ENCODE measurements around the gene HSF2BP. TPM values are rescaled to one million over a fixed set of nuclear protein-coding genes. Genes with fewer than 3 reads are reported as not detected.
"Not testable (repeated sequence)": the region's sequence is repeated elsewhere in the genome, so short reads cannot be mapped to it uniquely, and the experiment has no call there.

HSF2BP gene
- total RNA-seq, 1 donor from 2014 or later, result 1.2 TPM

DNA sequence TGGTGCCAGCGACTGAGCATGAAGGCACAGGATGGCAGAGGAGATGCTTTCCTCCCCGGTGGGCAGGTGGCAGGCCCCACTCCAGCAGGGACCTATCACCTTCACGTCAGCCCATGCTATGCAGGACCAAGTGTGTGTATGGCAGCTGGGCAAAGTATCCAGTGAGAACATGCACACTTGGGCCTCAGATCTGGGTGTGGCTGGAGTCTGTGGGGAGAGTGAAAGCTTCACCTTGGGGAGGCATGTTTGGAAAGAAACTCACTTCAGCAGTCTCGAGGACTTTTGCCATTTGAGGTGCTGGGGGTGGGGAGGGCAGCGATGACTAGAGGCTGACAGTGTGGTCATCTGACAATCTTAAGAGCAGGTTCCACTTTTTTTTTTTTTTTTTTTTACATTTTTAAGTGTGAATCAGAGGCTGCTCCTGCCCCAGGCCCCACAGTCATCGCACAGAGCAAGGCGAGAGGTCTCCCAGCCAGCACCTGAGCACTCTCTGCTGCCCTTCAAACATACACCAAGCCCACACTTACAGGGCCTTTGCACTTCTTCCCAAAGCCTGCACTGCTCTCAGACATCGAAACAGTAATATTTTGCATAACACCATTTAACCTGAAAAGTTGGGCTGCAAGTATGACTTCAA, 136.7 kb downstream of the HSF2BP start:
- H3K27ac Mint-ChIP-seq; H3K4me1 Mint-ChIP-seq (ENCODE audit: low read depth); H3K36me3 Mint-ChIP-seq (ENCODE audit: low read depth); H3K27me3 Mint-ChIP-seq (ENCODE audit: insufficient read depth); intact Hi-C loops (cut with micrococcal nuclease); H3K9me3 Mint-ChIP-seq; H3K4me3 Mint-ChIP-seq; DNase-seq (ENCODE audit: low spot score): not testable (repeated sequence)

DNA sequence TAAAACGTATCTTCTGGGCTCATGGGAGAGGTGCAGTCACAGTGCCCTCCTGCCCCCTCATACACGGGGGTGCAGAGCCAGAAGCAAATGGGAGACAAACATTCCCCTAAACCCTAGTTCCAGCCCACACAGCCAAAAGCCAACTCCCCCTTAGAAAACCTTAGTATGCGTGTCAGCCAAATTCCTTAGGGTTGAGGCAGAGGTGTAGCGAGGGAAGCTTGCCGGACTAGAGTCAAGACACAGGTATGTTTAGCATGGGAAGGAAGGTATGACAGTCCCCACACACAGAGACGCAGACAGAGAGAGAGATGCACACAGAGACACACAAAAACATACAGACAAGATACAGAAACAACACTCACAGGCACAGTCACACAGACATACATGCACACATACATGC, 141.6 kb downstream of the HSF2BP start:
- H3K27ac Mint-ChIP-seq; DNase-seq (ENCODE audit: low spot score); H3K27me3 Mint-ChIP-seq (ENCODE audit: insufficient read depth); H3K4me1 Mint-ChIP-seq (ENCODE audit: low read depth); H3K9me3 Mint-ChIP-seq; H3K36me3 Mint-ChIP-seq (ENCODE audit: low read depth); H3K4me3 Mint-ChIP-seq; intact Hi-C loops (cut with micrococcal nuclease): not testable (repeated sequence)

DNA sequence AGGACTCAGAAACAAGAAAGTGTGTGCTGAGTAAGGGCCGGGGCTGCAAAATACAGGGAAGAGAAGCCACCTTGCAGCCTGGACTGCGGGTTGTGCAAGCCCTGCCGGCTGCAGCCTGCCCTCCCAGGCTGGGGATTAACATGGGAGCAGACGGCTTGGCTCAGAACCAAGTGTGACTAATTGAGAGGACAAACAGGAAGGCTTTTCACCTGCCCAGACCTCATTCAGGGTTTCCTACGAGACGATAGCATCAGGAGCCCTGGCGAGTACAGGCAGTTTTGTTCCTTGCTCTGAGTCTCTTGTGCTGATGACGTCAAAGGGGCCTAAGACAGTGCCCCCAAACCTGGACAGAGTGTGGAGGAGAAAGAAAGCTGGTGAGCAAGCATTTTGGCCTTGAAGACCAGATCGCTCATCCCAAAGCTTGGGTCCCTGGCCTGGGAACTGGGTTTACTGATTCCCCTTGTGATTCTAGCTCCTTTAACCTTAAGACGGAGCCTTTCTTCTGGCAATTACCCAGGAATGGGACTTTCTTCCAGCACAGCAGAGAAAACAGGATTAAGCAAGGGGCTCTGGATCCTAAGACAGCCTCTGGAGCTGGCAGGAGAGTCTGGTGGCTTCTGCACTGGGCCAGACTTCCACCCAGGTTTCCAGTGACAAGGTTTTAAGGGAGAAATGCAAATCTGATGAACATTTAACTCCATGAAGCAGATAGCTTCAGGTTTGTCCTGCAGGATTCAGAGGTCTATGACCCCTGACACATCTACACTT, 142.2 kb downstream of the HSF2BP start:
- H3K4me1 Mint-ChIP-seq (ENCODE audit: low read depth); DNase-seq (ENCODE audit: low spot score); intact Hi-C loops (cut with micrococcal nuclease); H3K27ac Mint-ChIP-seq; H3K36me3 Mint-ChIP-seq (ENCODE audit: low read depth); H3K9me3 Mint-ChIP-seq; H3K4me3 Mint-ChIP-seq; H3K27me3 Mint-ChIP-seq (ENCODE audit: insufficient read depth): not testable (repeated sequence)

DNA sequence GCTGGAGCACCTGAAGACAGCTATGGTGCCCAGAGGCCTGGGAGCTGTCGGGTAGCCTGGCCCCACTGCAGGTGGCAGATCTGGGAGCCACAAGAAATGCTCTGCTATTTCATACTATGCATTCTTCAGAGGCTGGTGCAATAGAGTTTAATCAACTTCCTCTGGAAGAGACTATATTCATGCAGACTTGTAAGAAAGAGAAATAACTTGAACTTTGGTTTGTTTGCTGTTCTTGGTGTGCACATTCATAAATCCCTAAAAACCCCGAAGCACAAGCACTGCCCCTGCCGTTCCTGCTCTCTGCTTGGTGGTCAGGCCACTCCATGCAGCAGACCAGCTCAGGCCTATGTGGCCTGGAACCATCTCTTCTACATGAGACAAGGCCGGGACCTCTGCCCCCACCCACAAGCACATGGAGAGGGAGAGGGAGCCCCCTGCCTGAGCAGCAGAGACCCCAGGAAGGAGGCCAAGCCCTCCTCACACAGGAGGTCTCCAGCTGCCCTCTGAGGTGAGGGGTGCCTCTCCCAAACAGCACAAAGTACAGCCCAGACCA, 142.9 kb downstream of the HSF2BP start:
- H3K9me3 Mint-ChIP-seq; H3K27me3 Mint-ChIP-seq (ENCODE audit: insufficient read depth); DNase-seq (ENCODE audit: low spot score); intact Hi-C loops (cut with micrococcal nuclease); H3K4me1 Mint-ChIP-seq (ENCODE audit: low read depth); H3K27ac Mint-ChIP-seq; H3K36me3 Mint-ChIP-seq (ENCODE audit: low read depth); H3K4me3 Mint-ChIP-seq: not testable (repeated sequence)

DNA sequence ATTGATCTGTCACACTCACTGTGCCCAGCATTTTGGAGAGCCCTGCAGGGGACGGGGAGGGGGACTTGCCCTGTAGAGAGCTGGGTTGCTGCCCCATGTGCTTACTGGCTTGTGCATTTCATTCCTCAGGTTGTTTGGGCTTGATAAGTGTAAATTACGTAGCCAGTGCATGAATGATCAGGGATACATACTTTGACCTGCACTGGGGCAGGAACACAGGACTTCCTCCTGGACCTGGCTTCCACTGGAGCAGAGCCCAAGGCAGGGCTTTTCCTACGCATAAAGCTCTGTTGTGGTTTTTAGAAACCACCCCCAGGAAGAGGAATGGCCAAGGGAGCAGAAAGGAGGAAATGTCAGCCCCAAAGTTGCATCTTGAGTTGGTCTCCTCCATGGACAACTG, 144.5 kb downstream of the HSF2BP start:
- intact Hi-C loops (cut with micrococcal nuclease); H3K27me3 Mint-ChIP-seq (ENCODE audit: insufficient read depth); H3K9me3 Mint-ChIP-seq; H3K36me3 Mint-ChIP-seq (ENCODE audit: low read depth); H3K4me3 Mint-ChIP-seq; H3K27ac Mint-ChIP-seq; H3K4me1 Mint-ChIP-seq (ENCODE audit: low read depth); DNase-seq (ENCODE audit: low spot score): not testable (repeated sequence)

DNA sequence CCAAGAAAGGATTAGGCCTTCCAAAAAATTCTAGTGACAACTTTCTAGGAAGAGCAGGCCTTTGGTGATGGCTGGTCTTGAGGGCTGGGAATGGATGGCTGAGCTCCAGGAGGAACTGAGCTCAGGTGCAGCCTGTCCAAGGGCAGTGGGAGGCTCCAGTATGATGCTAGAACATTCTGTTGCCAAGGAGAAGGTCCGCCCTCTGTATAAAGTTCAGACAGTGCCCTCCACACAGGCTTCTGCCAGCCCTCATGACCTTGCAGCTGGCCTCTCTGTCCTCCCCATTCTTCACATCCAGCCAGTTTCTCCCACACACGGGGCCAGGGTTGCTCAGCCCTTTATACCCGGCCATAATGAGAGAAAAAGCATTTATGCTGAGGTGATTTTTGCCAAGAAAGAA, 146.3 kb downstream of the HSF2BP start:
- not testable (repeated sequence) for H3K9me3 Mint-ChIP-seq; H3K36me3 Mint-ChIP-seq (ENCODE audit: low read depth)

DNA sequence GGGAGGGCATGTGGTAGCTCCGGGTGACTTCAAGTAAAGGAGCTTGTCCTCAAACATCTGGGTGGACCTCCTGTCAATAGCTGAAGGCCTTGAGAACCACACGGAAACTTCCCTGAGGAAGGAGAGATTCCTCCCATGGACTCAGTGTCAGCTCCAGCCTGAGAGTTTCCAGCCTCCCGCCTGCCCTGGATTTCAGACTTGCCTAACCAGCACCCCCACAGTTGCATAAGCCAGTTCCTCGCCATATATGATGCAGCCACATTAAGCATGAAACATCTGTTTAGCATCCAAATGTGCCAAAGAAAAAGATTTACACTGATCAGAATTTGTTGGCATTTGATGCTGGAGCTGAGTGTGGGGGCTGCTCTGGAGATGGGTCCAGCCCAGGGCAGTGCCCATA, 148.1 kb downstream of the HSF2BP start:
- intact Hi-C loops (cut with micrococcal nuclease); H3K9me3 Mint-ChIP-seq; H3K4me1 Mint-ChIP-seq (ENCODE audit: low read depth); H3K4me3 Mint-ChIP-seq; H3K36me3 Mint-ChIP-seq (ENCODE audit: low read depth); H3K27ac Mint-ChIP-seq; DNase-seq (ENCODE audit: low spot score); H3K27me3 Mint-ChIP-seq (ENCODE audit: insufficient read depth): not testable (repeated sequence)

More for the DNA sequence above, 146.3 kb downstream of the HSF2BP start:
- H3K27me3 Mint-ChIP-seq (ENCODE audit: insufficient read depth); H3K27ac Mint-ChIP-seq; H3K4me1 Mint-ChIP-seq (ENCODE audit: low read depth); DNase-seq (ENCODE audit: low spot score); intact Hi-C loops (cut with micrococcal nuclease); H3K4me3 Mint-ChIP-seq: not testable (repeated sequence)

DNA sequence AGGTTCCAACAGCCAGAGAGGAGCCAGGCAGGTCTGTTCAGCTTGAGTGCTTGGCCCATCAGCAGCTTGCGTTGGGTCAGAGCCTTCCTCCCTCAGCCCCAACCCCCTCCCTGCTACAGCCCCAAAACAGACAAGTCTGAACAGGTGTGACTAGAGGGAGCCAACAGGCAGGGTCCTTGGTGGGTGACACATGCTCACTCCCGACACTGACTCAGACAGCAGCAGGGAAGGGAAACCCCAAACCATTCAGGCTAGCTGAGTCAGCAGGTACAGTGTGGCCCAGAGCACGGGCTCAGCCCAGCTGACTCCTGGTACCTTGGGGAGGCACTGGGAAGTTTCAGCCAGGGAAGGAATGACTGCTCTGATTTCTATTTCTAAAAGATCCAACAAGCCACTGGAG, 148.6 kb downstream of the HSF2BP start:
- H3K27ac Mint-ChIP-seq; H3K9me3 Mint-ChIP-seq; H3K4me3 Mint-ChIP-seq; H3K36me3 Mint-ChIP-seq (ENCODE audit: low read depth); H3K4me1 Mint-ChIP-seq (ENCODE audit: low read depth); DNase-seq (ENCODE audit: low spot score); intact Hi-C loops (cut with micrococcal nuclease); H3K27me3 Mint-ChIP-seq (ENCODE audit: insufficient read depth): not testable (repeated sequence)

DNA sequence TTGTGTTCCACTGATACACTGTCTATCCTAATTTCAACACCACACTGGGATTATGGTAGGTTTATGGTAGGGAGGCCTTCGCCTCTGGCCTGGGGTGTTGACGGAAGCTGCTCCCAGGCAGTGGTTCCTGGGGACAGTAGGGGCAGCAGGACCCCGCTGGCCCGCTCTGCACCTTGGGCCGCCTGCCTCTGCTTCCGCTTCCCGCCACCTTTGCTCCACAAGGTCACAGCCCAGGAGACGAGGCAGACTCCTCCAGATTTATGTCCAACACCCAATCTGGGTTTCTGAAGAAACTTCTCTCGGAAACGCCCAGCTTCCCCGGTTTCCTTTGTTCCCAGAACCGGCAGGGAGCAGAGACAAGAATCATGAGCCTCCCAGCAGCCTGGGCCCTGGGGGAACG, 155.4 kb downstream of the HSF2BP start:
- H3K27me3 Mint-ChIP-seq (ENCODE audit: insufficient read depth); DNase-seq (ENCODE audit: low spot score); H3K9me3 Mint-ChIP-seq; H3K4me3 Mint-ChIP-seq; H3K36me3 Mint-ChIP-seq (ENCODE audit: low read depth); intact Hi-C loops (cut with micrococcal nuclease); H3K4me1 Mint-ChIP-seq (ENCODE audit: low read depth); H3K27ac Mint-ChIP-seq: not testable (repeated sequence)

DNA sequence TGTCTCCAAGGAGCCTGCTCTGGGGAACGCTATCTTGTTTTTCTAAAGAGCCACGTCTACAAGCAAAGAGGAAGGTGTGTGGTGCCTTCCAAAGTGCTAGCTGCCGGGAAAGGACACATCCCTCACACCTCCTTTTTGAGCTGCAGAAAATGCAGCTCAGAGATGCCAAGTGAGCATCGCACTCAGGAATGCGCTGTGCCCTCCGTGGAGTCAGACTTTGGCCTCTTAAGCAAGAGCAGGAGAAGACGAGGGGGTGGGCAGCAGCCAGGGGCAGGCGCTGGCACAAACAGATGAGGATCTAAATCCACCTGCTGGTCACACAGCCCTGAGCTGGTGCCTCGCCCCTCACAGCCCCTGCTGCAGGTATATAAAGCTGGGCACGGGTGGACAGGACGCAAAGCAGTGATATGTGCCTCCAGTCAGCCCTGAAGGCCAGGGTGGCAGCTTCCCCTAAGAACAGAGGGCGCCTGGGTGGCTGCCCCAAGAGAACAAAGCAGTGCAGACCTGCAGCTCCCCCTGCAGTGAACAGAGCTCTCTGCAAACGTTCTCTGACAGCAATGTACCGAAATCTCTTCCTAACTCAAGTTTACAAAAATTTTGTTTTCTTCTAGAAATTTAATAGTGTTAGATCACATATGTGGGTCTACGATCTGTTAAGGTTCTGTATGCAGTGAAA, 156.1 kb downstream of the HSF2BP start:
- H3K27me3 Mint-ChIP-seq (ENCODE audit: insufficient read depth); H3K9me3 Mint-ChIP-seq: not testable (repeated sequence)

DNA sequence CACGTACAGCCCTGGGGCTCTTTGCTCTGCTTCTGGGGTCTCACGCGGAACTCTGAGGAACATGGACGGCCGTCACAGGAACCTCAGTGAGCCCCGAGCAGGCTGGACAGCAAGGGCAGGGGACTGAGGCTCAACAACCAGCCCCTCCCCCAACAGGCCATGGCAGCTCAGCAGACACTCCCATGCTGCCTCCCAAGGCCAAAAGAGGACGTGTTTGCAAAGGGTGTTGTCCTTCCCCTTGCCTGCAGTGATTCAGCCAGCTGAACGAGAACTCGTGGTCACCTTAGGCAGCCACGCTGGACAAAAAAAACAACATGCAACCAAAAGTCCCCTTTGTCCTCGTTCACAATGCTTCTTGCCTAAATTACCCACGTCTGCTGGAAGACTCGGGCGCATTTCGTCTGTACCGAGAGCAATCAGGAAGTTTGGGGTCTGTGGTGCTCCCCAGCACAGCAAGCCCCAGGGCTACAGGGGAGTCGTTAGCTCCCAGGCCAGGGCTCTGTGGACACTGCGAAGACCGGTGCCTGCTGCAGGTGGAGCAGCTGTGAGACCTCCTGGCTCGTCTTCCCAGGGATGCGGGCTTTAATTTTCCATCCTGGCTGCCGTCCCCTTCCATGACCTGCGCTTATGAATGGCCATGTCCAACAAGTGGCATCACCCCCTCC, 156.7 kb downstream of the HSF2BP start:
- DNase-seq (ENCODE audit: low spot score); H3K9me3 Mint-ChIP-seq; intact Hi-C loops (cut with micrococcal nuclease); H3K4me1 Mint-ChIP-seq (ENCODE audit: low read depth); H3K27ac Mint-ChIP-seq; H3K4me3 Mint-ChIP-seq; H3K27me3 Mint-ChIP-seq (ENCODE audit: insufficient read depth); H3K36me3 Mint-ChIP-seq (ENCODE audit: low read depth): not testable (repeated sequence)

More for the DNA sequence above, 156.1 kb downstream of the HSF2BP start:
- H3K36me3 Mint-ChIP-seq (ENCODE audit: low read depth); H3K4me3 Mint-ChIP-seq; H3K4me1 Mint-ChIP-seq (ENCODE audit: low read depth); H3K27ac Mint-ChIP-seq; intact Hi-C loops (cut with micrococcal nuclease); DNase-seq (ENCODE audit: low spot score): not testable (repeated sequence)

DNA sequence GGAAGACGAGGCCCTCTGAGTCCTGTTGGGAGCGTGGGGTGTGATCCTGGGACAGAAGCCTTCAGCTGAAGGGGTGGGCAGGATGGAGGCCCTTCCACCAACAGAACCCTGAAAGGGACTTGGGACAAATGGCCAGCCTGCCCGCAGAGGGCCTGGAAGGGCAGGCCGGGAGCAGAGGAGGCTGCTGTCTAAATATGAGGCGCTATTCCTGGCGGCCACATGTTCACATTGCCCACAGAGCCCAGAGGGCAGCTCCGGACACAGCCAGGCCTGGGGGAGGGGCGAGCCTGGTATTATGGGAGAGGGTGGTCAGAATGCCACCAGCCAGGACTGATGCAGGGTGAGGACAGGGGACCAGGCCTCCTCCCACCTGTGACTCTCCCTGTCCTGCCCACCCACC, 160.4 kb downstream of the HSF2BP start:
- H3K27me3 Mint-ChIP-seq (ENCODE audit: insufficient read depth); H3K4me1 Mint-ChIP-seq (ENCODE audit: low read depth); DNase-seq (ENCODE audit: low spot score); H3K27ac Mint-ChIP-seq; H3K4me3 Mint-ChIP-seq; H3K9me3 Mint-ChIP-seq; intact Hi-C loops (cut with micrococcal nuclease); H3K36me3 Mint-ChIP-seq (ENCODE audit: low read depth): not testable (repeated sequence)

DNA sequence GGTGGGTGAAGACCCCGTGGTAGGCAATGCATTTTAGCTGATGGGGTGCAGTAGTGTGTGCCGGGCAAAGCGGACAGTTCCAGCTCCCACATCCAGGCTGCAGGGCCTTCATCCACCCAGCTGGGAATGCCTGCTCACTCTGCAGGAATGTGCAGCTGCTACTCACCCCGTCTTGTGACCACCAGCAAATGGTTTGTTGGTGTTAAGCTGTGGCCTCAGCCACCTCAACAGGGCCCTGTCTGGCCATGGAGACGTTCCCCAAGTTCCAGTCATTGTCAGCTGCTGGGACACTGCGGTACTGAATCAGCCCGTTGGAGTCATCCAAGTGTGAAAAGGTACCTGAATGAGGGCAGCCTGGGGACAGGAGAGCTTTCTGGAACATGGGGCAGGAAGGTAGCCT, 161.2 kb downstream of the HSF2BP start:
- H3K27me3 Mint-ChIP-seq (ENCODE audit: insufficient read depth); DNase-seq (ENCODE audit: low spot score); H3K36me3 Mint-ChIP-seq (ENCODE audit: low read depth); H3K9me3 Mint-ChIP-seq; intact Hi-C loops (cut with micrococcal nuclease); H3K27ac Mint-ChIP-seq; H3K4me1 Mint-ChIP-seq (ENCODE audit: low read depth); H3K4me3 Mint-ChIP-seq: not testable (repeated sequence)

Measured in activated T-helper 1 cell treated with anti-CD3 and anti-CD28 coated beads, Interleukin-12 subunit alpha, Interleukin-12 subunit beta, Interleukin-2, Interleukin-4 antibody, amounts not matched to agents 30 ng/mL and 10 ng/mL and 1 ng/mL, durations not matched to agents 14 hours and 24 hours and 36 hours (primary cell).